ENCODE results near the gene SMIM1. TPM values are rescaled to one million over a fixed set of nuclear protein-coding genes. Genes with fewer than 3 reads are reported as not detected.

The SMIM1 gene
- total RNA-seq, 1 donor from 2014 or later = 15.1 TPM

DNA sequence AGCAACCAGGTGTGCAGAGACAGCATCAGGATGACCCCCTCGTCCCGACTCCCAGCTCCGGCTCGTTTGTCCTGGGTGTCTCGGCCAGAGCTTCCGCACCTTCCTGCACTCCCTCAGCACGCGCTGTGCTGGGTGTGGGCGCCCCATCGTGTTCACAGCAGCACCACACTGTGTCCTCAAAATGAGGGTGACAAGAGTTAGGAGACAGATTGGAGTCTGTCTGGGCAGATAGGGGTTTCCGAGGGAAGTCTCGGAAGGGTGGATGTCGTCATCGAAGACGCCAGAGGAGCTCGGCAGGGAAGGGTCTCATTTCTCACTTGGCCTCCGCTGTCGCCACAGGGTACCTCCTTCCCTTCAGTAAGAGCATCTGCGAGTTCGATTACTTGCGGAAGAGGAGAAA lies 16.2 kb upstream of the SMIM1 start:
- Mint-ChIP-seq H3K4me1 (ENCODE audit: unreplicated experiment) (no peaks in the 10 kb centered on the region), H3K27ac (no peak overlapping the region), H3K9me3 (no peaks in the 10 kb centered on the region), H3K36me3 (no peaks in the 10 kb centered on the region), H3K4me3 (no peak overlapping the region), H3K27me3 (peaks cover 39% of the 10 kb centered on the region)
- TF ChIP-seq, protein P1, sequence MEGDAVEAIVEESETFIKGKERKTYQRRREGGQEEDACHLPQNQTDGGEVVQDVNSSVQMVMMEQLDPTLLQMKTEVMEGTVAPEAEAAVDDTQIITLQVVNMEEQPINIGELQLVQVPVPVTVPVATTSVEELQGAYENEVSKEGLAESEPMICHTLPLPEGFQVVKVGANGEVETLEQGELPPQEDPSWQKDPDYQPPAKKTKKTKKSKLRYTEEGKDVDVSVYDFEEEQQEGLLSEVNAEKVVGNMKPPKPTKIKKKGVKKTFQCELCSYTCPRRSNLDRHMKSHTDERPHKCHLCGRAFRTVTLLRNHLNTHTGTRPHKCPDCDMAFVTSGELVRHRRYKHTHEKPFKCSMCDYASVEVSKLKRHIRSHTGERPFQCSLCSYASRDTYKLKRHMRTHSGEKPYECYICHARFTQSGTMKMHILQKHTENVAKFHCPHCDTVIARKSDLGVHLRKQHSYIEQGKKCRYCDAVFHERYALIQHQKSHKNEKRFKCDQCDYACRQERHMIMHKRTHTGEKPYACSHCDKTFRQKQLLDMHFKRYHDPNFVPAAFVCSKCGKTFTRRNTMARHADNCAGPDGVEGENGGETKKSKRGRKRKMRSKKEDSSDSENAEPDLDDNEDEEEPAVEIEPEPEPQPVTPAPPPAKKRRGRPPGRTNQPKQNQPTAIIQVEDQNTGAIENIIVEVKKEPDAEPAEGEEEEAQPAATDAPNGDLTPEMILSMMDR (conservative IDR thresholded peaks at IDR 0.05) = no peak
- DNase-seq (ENCODE audit: extremely low spot score, unreplicated experiment) = no peak

DNA sequence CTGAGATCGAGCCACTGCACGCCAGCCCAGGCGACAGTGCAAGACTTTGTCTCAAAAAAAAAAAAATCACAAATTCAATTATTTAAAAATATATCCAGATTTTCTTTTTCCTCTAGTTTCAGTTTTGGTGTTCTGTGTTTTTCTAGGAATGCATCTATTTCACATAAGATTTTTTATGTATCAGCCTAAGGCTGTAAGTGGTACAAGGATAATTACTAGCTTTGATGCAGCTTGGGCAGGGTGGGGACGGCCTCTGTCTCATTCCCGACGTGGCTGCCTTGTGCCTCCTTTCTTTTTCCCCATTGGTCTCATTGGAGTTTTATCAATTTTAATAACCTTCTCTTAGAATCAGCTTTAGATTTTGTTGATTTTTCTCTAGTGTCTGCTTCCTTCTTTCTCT lies 13.4 kb upstream of the SMIM1 start:
- H3K4me1 Mint-ChIP-seq (ENCODE audit: unreplicated experiment) = no peaks in the 10 kb centered on the region
- TF ChIP-seq, protein P1 (conservative IDR thresholded peaks at IDR 0.05) = no peak
- H3K4me3 Mint-ChIP-seq = no peak overlapping the region

DNA sequence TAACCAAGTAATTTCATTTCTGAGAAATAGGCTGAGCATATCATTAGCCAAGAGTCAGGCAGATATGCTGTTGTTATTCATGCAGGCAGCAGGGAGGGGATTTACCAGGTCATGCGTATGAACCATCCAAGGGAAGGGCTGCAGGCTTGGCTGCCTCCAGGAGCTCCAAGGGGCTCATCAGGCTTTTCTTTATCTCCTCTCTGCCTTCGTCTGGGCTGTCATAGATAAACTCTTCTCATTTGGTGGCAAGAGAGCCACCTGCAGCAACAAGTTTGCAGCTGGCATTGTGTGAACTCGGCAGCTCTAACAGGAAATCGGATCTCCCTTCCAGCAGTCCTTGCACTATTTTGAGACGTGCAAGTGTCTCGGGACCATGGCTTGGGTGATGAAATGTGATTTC lies 12.8 kb upstream of the SMIM1 start:
- no peak for DNase-seq (ENCODE audit: extremely low spot score, unreplicated experiment)
- Mint-ChIP-seq H3K27ac (no peak overlapping the region), H3K36me3 (no peaks in the 10 kb centered on the region), H3K4me1 (ENCODE audit: unreplicated experiment) (no peaks in the 10 kb centered on the region), H3K9me3 (no peaks in the 10 kb centered on the region), H3K27me3 (peaks cover 36% of the 10 kb centered on the region), H3K4me3 (no peak overlapping the region)
- TF ChIP-seq, protein P1 (conservative IDR thresholded peaks at IDR 0.05) = no peak

More for the DNA sequence above, 13.4 kb upstream of the SMIM1 start:
- Mint-ChIP-seq H3K9me3 (no peaks in the 10 kb centered on the region), H3K27ac (no peak overlapping the region), H3K36me3 (no peaks in the 10 kb centered on the region), H3K27me3 (peaks cover 36% of the 10 kb centered on the region)
- no peak for DNase-seq (ENCODE audit: extremely low spot score, unreplicated experiment)

DNA sequence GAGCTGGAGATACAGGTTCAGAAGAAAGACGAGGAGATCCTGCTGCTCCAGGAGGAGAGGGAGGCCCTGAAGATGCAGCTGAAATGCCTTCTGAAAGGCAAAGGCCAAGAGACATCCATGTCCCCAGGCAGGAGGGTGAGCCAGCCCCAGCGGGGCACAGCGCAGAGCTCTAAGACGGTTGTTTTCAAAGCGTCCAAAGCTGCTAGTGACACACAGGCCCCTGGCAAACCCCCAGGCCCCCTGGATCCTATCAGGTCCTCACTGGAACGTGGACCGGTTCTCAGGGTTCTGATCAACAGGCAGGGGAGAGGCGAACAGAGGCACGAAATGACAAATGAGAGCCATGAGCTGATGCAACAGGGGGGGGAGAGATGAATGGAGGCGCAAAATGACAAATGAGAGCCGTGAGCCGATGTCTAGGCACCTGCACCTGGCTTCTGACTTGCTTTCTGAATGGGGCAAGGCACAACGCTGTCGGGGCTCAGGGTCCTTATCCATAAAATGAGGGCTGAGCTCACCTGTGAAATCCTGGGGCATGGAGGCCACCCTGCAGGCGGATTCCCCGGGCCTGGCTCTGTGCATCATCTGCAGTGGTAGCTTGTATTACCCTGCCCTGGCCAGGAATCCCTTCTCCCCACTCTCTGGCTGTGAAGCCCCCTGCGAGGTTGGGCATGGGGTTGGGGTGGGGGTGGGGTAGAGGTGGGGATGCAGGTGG lies 11.1 kb upstream of the SMIM1 start:
- H3K27ac Mint-ChIP-seq = no peak overlapping the region
- H3K36me3 Mint-ChIP-seq = no peaks in the 10 kb centered on the region
- TF ChIP-seq, protein P1 (conservative IDR thresholded peaks at IDR 0.05) = no peak
- no peaks in the 10 kb centered on the region for H3K9me3 Mint-ChIP-seq
- no peak for DNase-seq (ENCODE audit: extremely low spot score, unreplicated experiment)
- peaks cover 41% of the 10 kb centered on the region for H3K27me3 Mint-ChIP-seq
- no peak overlapping the region for H3K4me3 Mint-ChIP-seq
- no peaks in the 10 kb centered on the region for H3K4me1 Mint-ChIP-seq (ENCODE audit: unreplicated experiment)

DNA sequence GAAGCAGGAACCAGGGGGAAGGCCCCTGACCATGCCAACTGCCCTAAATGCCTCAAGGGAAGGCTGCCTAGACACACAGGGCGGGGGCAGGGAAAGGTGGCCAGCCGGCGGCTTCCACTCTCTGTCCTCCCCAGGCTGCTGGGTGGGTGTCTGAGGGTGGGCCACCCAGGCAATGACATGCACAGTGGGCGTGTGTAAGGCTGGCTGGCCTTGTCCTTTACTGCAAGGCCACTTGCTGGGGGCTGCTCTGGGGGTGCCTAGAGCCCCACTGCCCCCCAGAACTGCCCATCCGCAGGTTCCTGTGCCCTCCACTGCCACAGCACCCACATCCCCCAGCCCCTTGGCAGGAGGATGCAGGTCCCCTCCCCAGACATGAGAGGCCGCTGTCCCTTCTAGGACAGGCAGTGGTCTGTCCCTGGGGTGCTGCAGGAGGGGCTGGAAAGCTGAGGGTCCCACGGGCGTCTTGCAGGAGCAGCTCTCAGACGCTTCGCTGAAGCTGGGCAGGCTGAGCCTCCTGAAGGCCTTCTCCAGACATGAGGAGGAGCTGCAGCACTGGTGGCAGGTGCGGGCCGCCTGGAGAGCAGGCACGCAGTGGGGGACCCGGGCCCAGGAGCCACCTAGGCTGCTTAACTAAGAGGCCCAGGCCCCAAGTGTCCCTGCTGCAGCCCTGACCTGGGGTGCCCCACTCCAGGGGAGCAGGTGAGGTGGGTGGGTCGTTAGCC lies 10.2 kb upstream of the SMIM1 start:
- TF ChIP-seq, protein P1 (conservative IDR thresholded peaks at IDR 0.05) = no peak
- DNase-seq (ENCODE audit: extremely low spot score, unreplicated experiment) = no peak
- no peaks in the 10 kb centered on the region for H3K36me3 Mint-ChIP-seq
- no peaks in the 10 kb centered on the region for H3K4me1 Mint-ChIP-seq (ENCODE audit: unreplicated experiment)
- no peak overlapping the region for H3K27ac Mint-ChIP-seq
- peaks cover 35% of the 10 kb centered on the region for H3K27me3 Mint-ChIP-seq
- no peaks in the 10 kb centered on the region for H3K9me3 Mint-ChIP-seq
- no peak overlapping the region for H3K4me3 Mint-ChIP-seq

Data from type B pancreatic cell (in vitro differentiated cells).